ENCODE data around the gene TNFRSF13B. TPM values are rescaled to one million over a fixed set of nuclear protein-coding genes. Genes with fewer than 3 reads are reported as not detected.
"Not testable (repeated sequence)": the region's sequence is repeated elsewhere in the genome, so short reads cannot be mapped to it uniquely, and the experiment has no call there.

TNFRSF13B gene
- total RNA-seq, 4 donors from 2014 or later = 9.2 TPM; not detected in 3

GRCh38 chr17:16980813-16981731, 9.2 kb upstream of the TNFRSF13B start:
- DNase-seq = peak; percentile 71
- H3K9me3 ChIP-seq = no peaks in the 10 kb centered on the region
- no peak for TF ChIP-seq EP300 (IDR thresholded peaks at IDR 0.05; ENCODE audit: low read depth)
- TF ChIP-seq POLR2AphosphoS5 (IDR thresholded peaks at IDR 0.05) = peak in 1 of 3 donors; percentile 76
- no peak for TF ChIP-seq POLR2A (IDR thresholded peaks at IDR 0.05)
- TF ChIP-seq CTCF (IDR thresholded peaks at IDR 0.05) = no peak
- intact Hi-C loops (cut with DNase I; ENCODE audit: low total_unique reads) = no loop called here
- H3K4me3 ChIP-seq = no peak overlapping the region
- no peaks in the 10 kb centered on the region for H3K36me3 ChIP-seq
- 79 to 100% methylated on average over 1 to 26 of the region's 26 CpGs for WGBS, 2 donors (ENCODE audit: low coverage in 1 of 2)
- H3K27me3 ChIP-seq = peaks cover 4% of the 10 kb centered on the region
- in situ Hi-C loops (cut with MboI; ENCODE audit: low pct_ligation_motif_present in 1 of 4, low pct_unique_long_range_greater_than_20kb in 1 of 4, low sequenced_read_pairs in 3 of 4) = loop anchor here in 2 of 4 donors (25.0 kb wide), 2 partner anchors 331 to 444 kb away; partner anchors contain the start of gene NT5M (in 1 of the 2)
- peak overlapping the region in 2 of 4 donors; percentile 48 to 62 for H3K27ac ChIP-seq
- H3K4me1 ChIP-seq = peaks cover 0 to 5% (median 0%) of the 10 kb centered on the region in 4 donors

- intact Hi-C loops (cut with DNase I; ENCODE audit: low total_unique reads) (no loop called here), in situ Hi-C loops (cut with MboI; ENCODE audit: low pct_ligation_motif_present in 1 of 4, low pct_unique_long_range_greater_than_20kb in 1 of 4, low sequenced_read_pairs in 3 of 4) (loop anchor here in 2 of 4 donors (25.0 kb wide), 2 partner anchors 332 to 443 kb away; partner anchors contain the start of gene NT5M (in 1 of the 2))
- 68 to 80% methylated on average over 2 to 8 of the region's 8 CpGs for WGBS, 2 donors (ENCODE audit: low coverage in 1 of 2)
- Histone ChIP-seq H3K27me3 (peaks cover 4% of the 10 kb centered on the region), H3K27ac (peak overlapping the region in 1 of 4 donors; percentile 62), H3K4me1 (peaks cover 0 to 5% (median 0%) of the 10 kb centered on the region in 4 donors), H3K36me3 (no peaks in the 10 kb centered on the region), H3K4me3 (no peak overlapping the region), H3K9me3 (no peaks in the 10 kb centered on the region)
- no peak for TF ChIP-seq POLR2AphosphoS5 (IDR thresholded peaks at IDR 0.05)
- no peak for TF ChIP-seq CTCF (IDR thresholded peaks at IDR 0.05)
- DNase-seq = no peak
Measured at GRCh38 chr17:16980061-16980460, 8.1 kb upstream of the TNFRSF13B start.

DNA sequence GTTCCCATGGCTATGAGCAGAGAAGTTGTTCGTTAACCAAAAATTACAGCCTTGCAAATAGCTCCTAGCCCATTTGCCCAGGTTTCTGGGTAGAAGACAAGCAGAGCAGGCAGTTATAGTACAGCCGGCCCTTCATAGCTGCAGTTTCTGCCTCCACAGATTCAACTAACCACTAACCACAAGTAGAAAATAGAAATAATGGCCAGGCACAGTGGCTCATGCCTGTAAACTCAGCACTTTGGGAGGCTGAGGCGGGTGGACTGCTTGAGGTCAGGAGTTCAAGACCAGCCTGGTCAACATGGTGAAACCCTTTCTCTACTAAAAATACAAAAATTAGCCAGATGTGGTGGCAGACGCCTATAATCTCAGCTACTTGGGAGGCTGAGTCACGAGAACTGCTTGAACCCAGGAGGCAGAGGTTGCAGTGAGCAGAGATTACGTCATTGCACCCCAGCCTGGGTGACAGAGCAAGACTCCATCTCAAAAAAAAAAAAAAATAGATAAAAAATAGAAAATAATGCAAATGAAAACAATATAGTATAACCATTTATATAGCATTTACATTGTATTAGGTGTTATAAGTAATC, 7.4 kb upstream of the TNFRSF13B start:
- in situ Hi-C loops (cut with MboI; ENCODE audit: low pct_ligation_motif_present in 1 of 4, low pct_unique_long_range_greater_than_20kb in 1 of 4, low sequenced_read_pairs in 3 of 4) = loop anchor here in 2 of 4 donors (25.0 kb wide), 2 partner anchors 333 to 442 kb away; partner anchors contain the start of gene NT5M (in 1 of the 2)
- WGBS, 2 donors (ENCODE audit: low coverage in 1 of 2) = 76 to 90% methylated on average over 4 to 6 of the region's 6 CpGs
- not testable (repeated sequence) for DNase-seq

GRCh38 chr17:16977932-16978331, 6.0 kb upstream of the TNFRSF13B start:
- 33 to 74% methylated on average over 1 to 6 of the region's 6 CpGs for WGBS, 2 donors (ENCODE audit: low coverage in 1 of 2)
- intact Hi-C loops (cut with DNase I; ENCODE audit: low total_unique reads) (no loop called here), in situ Hi-C loops (cut with MboI; ENCODE audit: low pct_ligation_motif_present in 1 of 4, low pct_unique_long_range_greater_than_20kb in 1 of 4, low sequenced_read_pairs in 3 of 4) (loop anchor here in 2 of 4 donors (25.0 kb wide), 2 partner anchors 334 to 441 kb away; partner anchors contain the start of gene NT5M (in 1 of the 2))
- H3K9me3 ChIP-seq = no peaks in the 10 kb centered on the region
- no peak overlapping the region for H3K4me3 ChIP-seq
- peaks cover 0 to 5% (median 0%) of the 10 kb centered on the region in 4 donors for H3K4me1 ChIP-seq
- H3K27ac ChIP-seq = peak overlapping the region in 2 of 4 donors; percentile 10 to 62
- no peak for TF ChIP-seq POLR2A (IDR thresholded peaks at IDR 0.05)
- no peak for TF ChIP-seq POLR2AphosphoS5 (IDR thresholded peaks at IDR 0.05)
- no peak for TF ChIP-seq CTCF (IDR thresholded peaks at IDR 0.05)
- no peak for TF ChIP-seq EP300 (IDR thresholded peaks at IDR 0.05; ENCODE audit: low read depth)
- DNase-seq = no peak
- peaks cover 4% of the 10 kb centered on the region for H3K27me3 ChIP-seq
- H3K36me3 ChIP-seq = no peaks in the 10 kb centered on the region

More for the DNA sequence above, 7.4 kb upstream of the TNFRSF13B start:
- intact Hi-C loops (cut with DNase I; ENCODE audit: low total_unique reads); H3K4me3 ChIP-seq; H3K9me3 ChIP-seq; H3K27me3 ChIP-seq; H3K4me1 ChIP-seq; H3K36me3 ChIP-seq: not testable (repeated sequence)
- peak overlapping the region in 2 of 4 donors; percentile 38 to 62 for H3K27ac ChIP-seq
